Dermis blood vessel endothelial cell (primary cell): ENCODE results near the gene TTC3. TPM values are rescaled to one million over a fixed set of nuclear protein-coding genes. Genes with fewer than 3 reads are reported as not detected.
A peak's percentile ranks its signal among the peaks of the same experiment; 100 is the strongest.
"Not testable (repeated sequence)": the region's sequence is repeated elsewhere in the genome, so short reads cannot be mapped to it uniquely, and the experiment has no call there.

ENCODE experiments used
- DNase-seq: peaks from one replicate; pipeline ENCODE4 v3.0.0; 2010
- total RNA-seq: library from RNA; depleted of rRNA; stranded (reverse); fragments of >200 nt; gene quantifications from 2 replicates; pipeline ENCODE4 v1.2.3, GENCODE V29; 2014

TTC3 gene
- total RNA-seq: 197 and 198 TPM in 2 replicates

DNA sequence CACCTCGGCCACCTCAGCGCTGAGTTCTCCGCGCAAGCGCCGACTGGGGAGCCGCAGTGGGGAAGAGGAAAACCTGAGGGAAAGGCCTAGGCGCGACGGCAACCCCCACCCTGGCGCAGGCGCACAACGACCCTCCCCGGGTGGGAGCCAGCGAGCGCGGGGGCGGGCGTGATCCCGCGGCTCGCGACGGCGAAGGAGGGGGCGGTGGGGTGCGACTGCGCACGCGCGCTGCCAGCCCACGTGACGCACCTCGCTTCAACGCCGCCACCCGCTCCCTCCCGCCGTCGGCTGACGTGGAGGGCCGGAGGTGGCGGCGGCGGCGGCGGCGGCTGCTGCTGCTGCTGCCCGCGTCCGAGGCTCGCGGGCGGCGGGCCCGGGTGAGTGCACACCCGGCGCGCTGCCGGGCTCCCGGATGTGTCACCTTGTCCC, at the start of gene TTC3, which contains the start of gene PIGP:
Gene TTC3 (plus strand): TSS at position 267 of the 429 bp plus-strand sequence. CDS start 14,004 bp downstream, outside the sequence.
Gene PIGP (minus strand): TSS at position 84 of the 429 bp plus-strand sequence. CDS start 556 bp downstream, outside the sequence.
- DNase-seq: peak; percentile 97

- no peak for DNase-seq
Observed at GRCh38 chr21:37026499-37026898, 46.6 kb upstream of the TTC3 start.

DNA sequence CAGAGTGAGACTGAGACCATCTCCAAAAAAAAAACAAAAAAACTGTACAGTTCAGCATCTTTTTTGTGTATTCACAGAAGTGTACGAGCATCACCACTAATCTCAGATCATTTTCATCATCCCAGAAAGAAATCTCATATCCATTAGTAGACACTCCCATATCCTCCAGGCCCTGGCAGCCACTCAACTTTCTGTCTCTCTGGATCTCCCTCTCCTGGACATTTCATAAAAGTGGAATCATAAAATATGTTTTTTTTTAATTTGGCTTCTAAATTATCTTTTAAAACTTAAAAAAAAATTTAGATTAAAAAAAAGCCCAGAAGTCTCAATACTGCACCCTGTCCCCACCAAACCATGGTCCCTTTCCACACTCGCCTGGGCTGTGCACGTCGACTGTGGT, 44.5 kb upstream of the TTC3 start:
- DNase-seq: no peak

GRCh38 chr21:37030864-37031263, 42.2 kb upstream of the TTC3 start:
- no peak for DNase-seq

DNA sequence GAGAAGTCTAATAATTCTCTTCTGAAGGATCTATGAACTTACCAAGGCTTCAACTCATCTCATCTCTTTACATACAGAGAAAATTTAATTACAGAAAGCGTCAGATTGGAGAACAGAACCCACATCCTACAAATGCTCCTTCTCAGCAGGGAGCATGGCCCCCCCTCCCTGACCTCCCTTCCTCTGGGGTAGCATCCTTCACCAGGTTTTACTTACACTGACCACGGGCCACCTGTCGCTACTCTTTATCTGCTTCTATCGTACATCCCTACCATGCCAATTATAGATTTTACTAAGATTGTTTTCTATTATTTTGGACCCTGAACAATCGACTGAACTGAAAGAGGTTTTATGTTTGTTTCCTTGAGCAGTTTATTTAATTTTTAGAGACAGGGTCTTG, 40.8 kb upstream of the TTC3 start:
- DNase-seq: no peak

GRCh38 chr21:37032877-37033471, 40.1 kb upstream of the TTC3 start:
- DNase-seq: peak; percentile 24

DNA sequence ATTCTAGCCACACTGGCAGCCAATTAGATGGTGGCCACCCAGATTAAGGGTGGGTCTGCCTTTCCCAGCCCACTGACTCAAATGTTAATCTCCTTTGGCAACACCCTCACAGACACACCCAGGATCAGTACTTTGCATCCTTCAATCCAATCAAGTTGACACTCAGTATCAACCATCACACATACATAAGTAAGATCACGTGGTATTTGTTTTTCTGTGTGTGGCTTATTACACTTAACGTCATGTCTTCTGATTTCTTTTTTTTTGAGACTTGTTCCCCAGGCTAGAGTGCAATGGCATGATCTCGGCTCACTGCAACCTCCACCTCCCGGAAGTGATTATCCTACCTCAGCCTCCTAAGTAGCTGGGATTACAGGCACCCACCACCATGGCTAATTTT, 38.7 kb upstream of the TTC3 start:
- not testable (repeated sequence) for DNase-seq

GRCh38 chr21:37036177-37036576, 36.9 kb upstream of the TTC3 start:
- no peak for DNase-seq

DNA sequence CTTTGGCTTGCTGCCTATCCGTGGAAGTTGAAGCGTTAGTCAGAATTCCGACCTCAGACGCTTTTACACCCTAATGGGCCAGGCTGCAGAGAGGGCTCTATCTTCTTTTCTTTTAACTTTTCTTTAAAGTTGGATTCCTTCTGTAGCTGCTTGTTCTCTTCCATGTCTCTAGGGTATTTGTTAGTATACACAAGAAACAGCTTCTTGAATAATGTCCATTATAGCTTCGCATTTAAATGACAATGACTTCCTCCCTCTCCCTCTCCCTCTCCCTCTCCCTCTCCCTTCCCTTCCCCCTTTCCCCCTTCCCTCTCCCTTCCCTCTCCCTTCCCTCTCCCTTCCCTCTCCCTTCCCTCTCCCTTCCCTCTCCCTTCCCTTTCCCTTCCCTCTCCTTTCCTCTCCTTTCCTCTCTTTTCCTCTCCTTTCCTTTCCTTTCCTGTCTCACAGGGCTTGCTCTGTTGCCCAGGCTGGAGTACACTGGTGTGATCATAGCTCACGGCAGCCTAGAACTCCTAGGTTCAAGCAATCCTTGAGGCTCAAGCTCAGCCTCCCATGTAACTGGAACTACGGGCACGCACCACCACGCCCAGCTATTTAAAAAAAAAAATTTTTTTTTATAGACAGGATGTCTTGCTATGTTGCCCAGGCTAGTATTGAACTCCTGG, 33.5 kb upstream of the TTC3 start:
- no peak for DNase-seq

DNA sequence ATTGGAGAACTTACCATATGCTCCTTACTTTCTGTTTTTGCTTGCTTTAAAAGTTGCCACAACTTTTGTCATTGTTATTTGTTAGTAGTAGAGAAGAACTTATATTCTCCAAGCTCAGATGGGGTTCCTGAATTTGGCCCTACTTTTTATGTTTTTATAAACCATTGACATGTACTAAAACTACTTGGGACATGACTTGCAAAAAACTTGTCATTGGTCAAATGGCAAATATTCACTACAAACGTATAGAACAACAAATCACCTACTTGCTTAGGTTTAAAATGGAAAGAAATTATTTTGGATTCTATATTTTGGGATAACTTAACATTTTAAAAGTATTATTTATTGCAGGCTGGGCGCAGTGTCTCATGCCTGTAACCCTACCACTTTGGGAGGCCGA, 32.8 kb upstream of the TTC3 start:
- no peak for DNase-seq

- DNase-seq: no peak
Observed at GRCh38 chr21:37041706-37042271, 31.3 kb upstream of the TTC3 start.

- peak; percentile 10 for DNase-seq
Observed at GRCh38 chr21:37043818-37044217, 29.2 kb upstream of the TTC3 start.

- DNase-seq: no peak
Observed at GRCh38 chr21:37044643-37045042, 28.4 kb upstream of the TTC3 start.

DNA sequence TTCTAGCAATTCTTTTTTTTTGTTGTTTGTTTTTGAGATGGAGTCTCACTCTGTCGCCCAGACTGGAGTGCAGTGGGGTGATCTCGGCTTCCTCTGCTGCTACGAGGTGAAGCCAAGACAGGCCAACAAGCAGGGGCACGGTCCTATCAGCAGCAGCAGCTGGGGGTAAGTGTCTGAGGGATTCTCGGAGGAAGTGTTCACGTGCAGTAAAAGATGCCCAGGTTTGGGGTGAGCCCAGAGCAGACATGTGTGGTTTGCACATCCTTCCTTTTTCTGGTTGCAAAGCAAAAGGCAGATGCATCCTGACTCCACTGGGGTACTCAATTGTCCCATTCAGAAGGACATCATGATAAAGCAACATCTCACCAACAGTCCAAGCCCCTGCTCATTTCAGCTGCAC, 27.9 kb upstream of the TTC3 start:
- no peak for DNase-seq

DNA sequence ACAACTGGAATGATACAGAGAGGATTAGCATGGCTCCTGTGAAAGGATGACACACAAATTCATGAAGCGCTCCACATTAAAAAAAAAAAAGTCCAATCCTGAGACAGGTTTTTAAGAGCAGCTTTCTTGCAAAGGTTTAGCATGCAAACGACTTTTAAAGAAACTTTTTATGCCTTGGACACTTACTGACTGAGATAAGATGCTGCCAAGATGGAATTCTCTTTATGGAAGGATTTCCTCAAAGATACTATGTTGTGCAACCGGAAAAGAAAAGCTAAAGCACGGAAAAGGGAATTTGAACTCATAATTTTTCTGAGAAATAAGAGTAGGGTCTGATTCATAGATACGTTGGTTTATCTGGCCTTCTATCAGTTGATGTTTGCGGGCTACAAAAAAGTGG, 27.5 kb upstream of the TTC3 start:
- no peak for DNase-seq

DNA sequence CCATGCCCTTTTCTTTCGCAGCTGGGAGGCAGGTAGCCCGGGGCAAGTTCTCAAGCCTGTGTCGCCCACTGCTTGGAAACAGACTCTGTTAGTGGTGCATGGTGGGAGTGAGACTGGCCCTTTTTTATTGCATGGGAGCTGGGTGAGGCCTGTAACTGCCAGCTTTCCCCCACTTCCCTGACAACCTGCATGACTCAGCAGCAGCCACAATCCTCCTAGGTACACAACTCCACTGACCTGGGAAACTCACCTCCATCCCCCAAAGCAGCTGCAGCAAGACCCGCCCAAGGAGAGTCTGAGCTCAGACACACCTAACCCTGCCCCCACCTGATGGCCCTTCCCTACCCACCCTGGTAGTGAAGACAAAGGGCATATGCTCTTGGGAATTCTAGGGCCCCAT, 26.0 kb upstream of the TTC3 start:
- DNase-seq: no peak

- DNase-seq: not testable (repeated sequence)
Observed at GRCh38 chr21:37049741-37050140, 23.3 kb upstream of the TTC3 start.

DNA sequence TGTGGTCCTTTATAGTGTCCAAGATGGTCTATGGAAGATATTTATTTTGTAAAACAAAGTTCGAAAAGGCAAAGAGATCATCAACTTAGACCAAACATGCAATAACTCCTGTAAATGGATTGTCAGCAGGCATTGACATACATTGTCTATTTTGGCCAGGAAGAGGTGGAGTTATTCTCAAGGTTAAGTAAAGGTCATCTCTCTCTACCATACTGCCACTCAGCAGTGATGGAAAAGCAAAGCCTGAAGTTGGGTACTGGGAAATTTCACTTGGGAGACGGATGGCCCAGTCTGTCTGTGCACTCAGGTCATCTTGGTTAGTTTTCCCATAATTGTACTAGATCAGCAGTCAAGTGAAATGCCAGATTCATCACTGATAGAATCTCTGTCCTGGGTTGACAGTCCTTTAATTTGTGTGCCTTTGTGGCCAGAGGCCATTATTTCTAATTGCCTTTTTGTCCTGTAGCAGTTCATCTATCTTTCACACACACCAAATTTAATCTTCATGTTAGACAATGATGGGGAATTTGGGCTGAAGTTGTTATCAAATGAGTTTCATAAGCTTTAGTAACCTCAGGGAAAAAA, 17.7 kb upstream of the TTC3 start:
- DNase-seq: no peak

DNA sequence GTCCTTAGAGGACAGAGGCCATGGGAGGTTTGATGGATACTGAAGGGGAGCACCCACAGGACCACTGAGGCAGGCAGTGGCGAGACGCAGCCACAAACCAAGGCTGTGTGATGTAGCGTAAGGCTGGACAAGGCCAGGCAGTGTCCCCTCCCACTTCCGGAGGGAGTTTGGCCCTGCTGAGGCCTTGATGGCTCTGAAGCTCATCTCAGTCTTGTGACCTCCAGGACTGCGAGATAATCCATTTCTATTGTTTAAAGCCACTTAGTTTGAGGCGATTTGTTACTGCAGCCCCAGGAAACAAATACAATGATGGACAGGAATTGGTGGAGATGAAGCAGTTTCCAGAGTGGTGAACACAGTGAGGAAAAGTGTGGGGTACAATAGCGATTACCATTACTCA, 15.4 kb upstream of the TTC3 start:
- no peak for DNase-seq

- DNase-seq: no peak
Observed at GRCh38 chr21:37058261-37058660, 14.8 kb upstream of the TTC3 start.

- DNase-seq: no peak
Observed at GRCh38 chr21:37059181-37059580, 13.9 kb upstream of the TTC3 start.

DNA sequence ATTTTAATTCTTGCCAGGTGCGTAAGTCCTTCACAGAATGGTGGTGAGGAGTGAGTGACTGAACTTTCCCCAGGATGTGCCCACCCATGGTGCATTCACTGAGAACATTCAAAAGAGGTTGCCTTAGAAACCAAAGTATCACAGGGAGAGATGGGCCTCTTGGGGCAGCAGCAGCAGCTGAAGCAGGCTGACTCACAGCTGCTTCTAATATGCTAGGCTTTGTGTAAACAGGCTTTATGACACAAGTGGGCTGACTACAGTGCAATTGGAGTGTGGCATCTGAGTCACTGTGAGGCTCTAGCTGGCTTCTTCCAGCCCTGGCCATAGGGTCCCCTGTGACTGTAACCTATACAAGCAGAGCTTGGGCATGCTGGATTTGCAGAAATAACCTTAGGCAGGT, 12.8 kb upstream of the TTC3 start:
- peak; percentile 83 for DNase-seq

DNA sequence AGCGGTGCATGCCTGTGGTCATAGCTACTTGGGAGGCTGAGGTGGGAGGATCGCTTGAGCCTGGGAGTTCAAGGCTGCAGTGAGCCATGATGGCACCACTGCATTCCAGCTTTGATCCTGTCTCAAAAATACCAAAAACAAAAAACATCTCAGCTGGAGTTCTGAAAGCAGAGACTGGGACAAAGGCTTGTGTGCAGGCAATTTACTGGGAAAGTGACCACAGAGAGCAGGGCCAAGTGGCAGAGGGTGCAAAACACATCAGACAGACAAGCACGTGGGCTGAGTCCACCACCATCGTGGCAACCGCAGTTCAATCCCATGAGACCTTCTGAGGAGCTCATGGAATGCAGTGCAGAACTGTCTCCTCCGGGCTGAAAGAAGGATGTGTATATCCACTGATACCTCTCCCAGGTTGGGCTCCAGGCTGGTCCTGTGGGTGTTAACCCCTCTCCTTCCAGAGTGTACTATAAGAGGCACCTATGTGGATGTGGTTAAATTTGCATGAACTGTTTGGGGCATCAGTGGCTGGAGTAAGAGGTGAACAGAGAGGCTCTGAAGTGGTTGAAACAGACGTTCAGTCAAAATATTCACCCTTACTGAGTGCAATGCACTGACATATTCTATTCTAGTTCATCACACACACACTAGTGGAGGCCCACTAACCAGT, 11.0 kb upstream of the TTC3 start:
- no peak for DNase-seq
